Thyroid gland (tissue), 4 donors: ENCODE data around the gene SDSL. TPM values are rescaled to one million over a fixed set of nuclear protein-coding genes. Genes with fewer than 3 reads are reported as not detected.

ENCODE experiments used
- DNase-seq, 2 donors: peaks; one replicate each; pipeline ENCODE4 v3.0.0-alpha.2; 2019
- H3K27ac ChIP-seq, 3 donors: fragments of 200-600 bp; sonication (generic); 1 replicate in 2 of 3; 2 replicates in 1 of 3; pipeline ENCODE4 v1.5.1; 2016 to 2019; ENCODE audit warnings: mild to moderate bottlenecking in 1 of 3, moderate library complexity in 1 of 3
- H3K27me3 ChIP-seq: fragments of 200-600 bp; sonication (generic); one replicate; pipeline ENCODE4 v1.5.1; 2019
- H3K36me3 ChIP-seq, 2 donors: fragments of 200-600 bp; sonication (generic); one replicate each; pipeline ENCODE4 v1.5.1; 2016 to 2019
- H3K4me1 ChIP-seq, 2 donors: fragments of 200-600 bp; sonication (generic); one replicate each; pipeline ENCODE4 v1.5.1; 2017 to 2019
- H3K4me3 ChIP-seq, 3 donors: fragments of 200-600 bp; sonication (generic); replicated peaks in 1 of 3; 1 replicate in 2 of 3; 2 replicates in 1 of 3; pipeline ENCODE4 v1.5.1; 2016; ENCODE audit warnings: mild to moderate bottlenecking in 1 of 3
- H3K9me3 ChIP-seq: fragments of 200-600 bp; sonication (generic); one replicate; pipeline ENCODE4 v1.5.1; 2017
- CTCF ChIP-seq, 6 experiments: fragments of 200-600 bp in 3 of 6; fragments of 450-650 bp in 3 of 6; sonication (generic) in 3 of 6; IDR thresholded peaks; one replicate each; pipeline ENCODE4 v1.5.1; 2016 to 2019; ENCODE audit warnings: antibody characterized with exemption in 6 of 6, mild to moderate bottlenecking in 2 of 6, inconsistent platforms in 1 of 6, moderate library complexity in 1 of 6
- POLR2A ChIP-seq, 2 donors: fragments of 450-650 bp; IDR thresholded peaks; one replicate each; pipeline ENCODE4 v1.6.1; 2017; ENCODE audit warnings: antibody characterized with exemption in 2 of 2, mild to moderate bottlenecking in 2 of 2, moderate library complexity in 1 of 2
- WGBS, 2 donors: methylation state at CpG; one replicate each; pipeline ENCODE4 v1.1.5; 2017; 5-methylcytosine and 5-hydroxymethylcytosine counted together
- intact Hi-C: fragments of 100-400 bp; cut with DNase I; formaldehyde crosslinking; loops from one replicate; pipeline ENCODE4 v1.15.1; 2023
- total RNA-seq, 4 donors: library from RNA; depleted of rRNA; stranded (reverse); fragments of >200 nt; gene quantifications; one replicate each; pipeline ENCODE4 v1.2.3, GENCODE V29; 2016

SDSL gene
- total RNA-seq, 4 donors from 2014 or later, result 13.6 to 42.2 (median 27.5) TPM

- no peaks in the 10 kb centered on the region for H3K9me3 ChIP-seq
- DNase-seq, result no peak
- TF ChIP-seq CTCF (IDR thresholded peaks at IDR 0.05), result no peak
- TF ChIP-seq POLR2A (IDR thresholded peaks at IDR 0.05), result no peak
- H3K27ac ChIP-seq, result no peak overlapping the region
- peaks cover 18 to 19% of the 10 kb centered on the region in 2 donors for H3K36me3 ChIP-seq
- H3K4me1 ChIP-seq, result no peaks in the 10 kb centered on the region
- WGBS, 2 donors, result 92 to 96% methylated on average over 3 of the region's 3 CpGs
- no peak overlapping the region for H3K4me3 ChIP-seq
- intact Hi-C loops, result no loop called here
- H3K27me3 ChIP-seq, result no peaks in the 10 kb centered on the region
Measured at GRCh38 chr12:113391145-113391544, 31.0 kb upstream of the SDSL start.

DNA sequence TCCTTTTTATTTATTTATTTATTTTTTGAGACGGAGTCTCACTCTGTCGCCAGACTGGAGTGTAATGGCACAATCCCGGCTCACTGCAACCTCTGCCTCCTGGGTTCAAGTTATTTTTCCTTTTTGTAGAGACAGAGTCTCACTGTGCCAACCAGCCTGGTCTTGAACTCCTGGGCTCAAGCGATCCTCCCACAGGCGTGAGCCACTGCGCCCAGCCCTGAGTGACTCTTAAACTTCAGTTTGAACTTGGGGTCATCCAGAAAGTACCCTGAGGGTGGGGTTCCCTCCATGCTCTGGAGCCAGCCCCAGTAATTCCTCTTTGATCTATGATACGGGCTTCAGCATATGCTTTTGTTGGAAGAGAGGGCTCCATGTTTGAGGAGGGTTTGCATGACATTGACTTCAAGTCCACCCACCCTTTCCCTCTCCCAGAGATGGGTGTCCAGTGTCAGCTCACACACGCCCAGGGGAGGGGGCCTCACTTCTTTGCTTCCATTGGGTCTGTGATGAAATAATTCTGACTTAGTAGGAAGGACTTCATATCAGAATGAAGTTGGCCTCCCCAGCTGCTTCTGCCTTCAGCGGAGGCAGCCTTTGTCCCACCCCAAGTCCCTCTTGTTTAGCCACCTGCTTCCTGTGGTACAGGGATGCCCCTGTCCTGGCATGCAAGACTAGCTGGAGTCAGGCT is 30.4 kb upstream of the SDSL start:
- no peaks in the 10 kb centered on the region for H3K9me3 ChIP-seq
- H3K27ac ChIP-seq, result no peak overlapping the region
- 92 to 94% methylated on average over 9 of the region's 9 CpGs for WGBS, 2 donors
- TF ChIP-seq POLR2A (IDR thresholded peaks at IDR 0.05), result no peak
- no peak for TF ChIP-seq CTCF (IDR thresholded peaks at IDR 0.05)
- intact Hi-C loops, result no loop called here
- H3K27me3 ChIP-seq, result no peaks in the 10 kb centered on the region
- no peak overlapping the region for H3K4me3 ChIP-seq
- no peaks in the 10 kb centered on the region for H3K4me1 ChIP-seq
- DNase-seq, result no peak
- peaks cover 15 to 19% of the 10 kb centered on the region in 2 donors for H3K36me3 ChIP-seq

DNA sequence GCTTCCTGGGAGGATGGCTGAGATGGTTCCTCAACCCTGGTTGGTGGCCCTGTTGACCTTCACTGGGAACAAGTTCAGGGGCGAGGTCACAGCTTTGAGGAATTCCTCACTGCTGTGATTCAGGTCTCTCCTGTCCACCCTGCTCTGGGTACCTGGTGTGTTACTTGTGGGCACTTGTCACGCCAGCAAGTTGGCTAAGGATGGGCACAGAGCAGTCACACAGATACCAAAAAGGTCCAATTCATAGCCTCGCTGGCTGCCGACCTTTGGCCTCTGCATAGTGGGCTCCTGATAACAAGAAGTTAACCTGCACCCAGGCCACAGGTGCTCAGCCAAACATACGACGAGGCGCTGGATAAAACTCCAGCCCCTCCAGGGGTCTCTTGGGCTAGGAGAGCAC is 29.7 kb upstream of the SDSL start:
- Histone ChIP-seq H3K27me3 (no peaks in the 10 kb centered on the region), H3K4me3 (no peak overlapping the region), H3K27ac (no peak overlapping the region), H3K36me3 (peaks cover 11 to 19% of the 10 kb centered on the region in 2 donors), H3K4me1 (no peaks in the 10 kb centered on the region), H3K9me3 (no peaks in the 10 kb centered on the region)
- TF ChIP-seq CTCF (IDR thresholded peaks at IDR 0.05) (no peak), POLR2A (IDR thresholded peaks at IDR 0.05) (no peak)
- DNase-seq, result no peak
- WGBS, 2 donors, result 88 to 97% methylated on average over 2 to 7 of the region's 7 CpGs
- intact Hi-C loops, result no loop called here

- H3K9me3 ChIP-seq, result no peaks in the 10 kb centered on the region
- 75% methylated on average over 6 to 12 of the region's 17 CpGs for WGBS, 2 donors
- H3K36me3 ChIP-seq, result peaks cover 7 to 19% of the 10 kb centered on the region in 2 donors
- no peak for DNase-seq
- H3K27ac ChIP-seq, result no peak overlapping the region
- no peaks in the 10 kb centered on the region for H3K4me1 ChIP-seq
- H3K4me3 ChIP-seq, result no peak overlapping the region
- no peaks in the 10 kb centered on the region for H3K27me3 ChIP-seq
- no peak for TF ChIP-seq POLR2A (IDR thresholded peaks at IDR 0.05)
- TF ChIP-seq CTCF (IDR thresholded peaks at IDR 0.05), result no peak
- intact Hi-C loops, result no loop called here
Measured at GRCh38 chr12:113392988-113393579, 29.1 kb upstream of the SDSL start.

DNA sequence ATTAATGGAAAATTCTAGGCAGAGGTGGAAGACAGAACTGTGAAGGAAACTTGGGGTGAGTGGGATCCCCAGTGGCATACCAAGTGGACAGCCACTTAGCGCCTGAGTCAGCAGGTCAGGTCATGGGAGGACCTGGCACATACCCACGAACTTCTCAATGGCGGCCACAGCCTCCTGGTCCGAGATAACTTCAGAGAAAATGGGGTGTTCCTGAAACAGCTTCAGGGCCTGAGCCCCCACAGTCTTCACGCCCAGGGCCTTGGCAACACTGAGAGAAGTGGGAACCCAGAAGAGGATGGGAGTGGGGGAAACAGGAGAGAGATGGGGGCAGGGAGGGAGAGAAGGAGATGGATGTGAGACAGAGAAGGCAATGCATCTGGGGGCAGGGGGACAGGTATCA is 28.4 kb upstream of the SDSL start:
- Histone ChIP-seq H3K27ac (no peak overlapping the region), H3K4me1 (no peaks in the 10 kb centered on the region), H3K27me3 (no peaks in the 10 kb centered on the region), H3K36me3 (peaks cover 2 to 15% of the 10 kb centered on the region in 2 donors), H3K9me3 (no peaks in the 10 kb centered on the region), H3K4me3 (no peak overlapping the region)
- no peak for DNase-seq
- intact Hi-C loops, result no loop called here
- 88 to 91% methylated on average over 5 of the region's 5 CpGs for WGBS, 2 donors
- no peak for TF ChIP-seq CTCF (IDR thresholded peaks at IDR 0.05)
- no peak for TF ChIP-seq POLR2A (IDR thresholded peaks at IDR 0.05)
